NCI-H1105 (cell line): ENCODE measurements around the gene GNG12.

ENCODE experiments used
- DNase-seq: peaks from one replicate; lab custom pipeline; 2025; lab: John Stamatoyannopoulos, UW

The GNG12 gene

GRCh38 chr1:67784545-67785186, 48.6 kb downstream of the GNG12 start:
- DNase-seq: no peak

- DNase-seq: no peak
Observed at GRCh38 chr1:67780637-67781036, 52.6 kb downstream of the GNG12 start.

- DNase-seq: no peak
Observed at GRCh38 chr1:67777440-67777839, 55.8 kb downstream of the GNG12 start.

GRCh38 chr1:67777016-67777415, 56.3 kb downstream of the GNG12 start:
- DNase-seq: no peak

- no peak for DNase-seq
Observed at GRCh38 chr1:67773462-67773861, 59.8 kb downstream of the GNG12 start.

GRCh38 chr1:67771749-67772148, 61.5 kb downstream of the GNG12 start:
- no peak for DNase-seq

GRCh38 chr1:67771152-67771551, 62.1 kb downstream of the GNG12 start:
- DNase-seq: no peak

GRCh38 chr1:67769633-67770256, 63.5 kb downstream of the GNG12 start:
- DNase-seq: no peak

- no peak for DNase-seq
Observed at GRCh38 chr1:67768480-67768879, 64.8 kb downstream of the GNG12 start.

GRCh38 chr1:67767103-67767782, 66.0 kb downstream of the GNG12 start:
- DNase-seq: no peak

GRCh38 chr1:67766141-67766978, 66.9 kb downstream of the GNG12 start:
- DNase-seq: peak; percentile 56

- no peak for DNase-seq
Observed at GRCh38 chr1:67764633-67765032, 68.6 kb downstream of the GNG12 start.

- DNase-seq: no peak
Observed at GRCh38 chr1:67761730-67762129, 71.5 kb downstream of the GNG12 start.

GRCh38 chr1:67761091-67761490, 72.2 kb downstream of the GNG12 start:
- no peak for DNase-seq

- DNase-seq: peak; percentile 40
Observed at GRCh38 chr1:67760030-67760821, 73.0 kb downstream of the GNG12 start.

GRCh38 chr1:67759692-67760029, 73.6 kb downstream of the GNG12 start:
- DNase-seq: no peak

- no peak for DNase-seq
Observed at GRCh38 chr1:67759066-67759465, 74.2 kb downstream of the GNG12 start.

- peak; percentile 54 for DNase-seq
Observed at GRCh38 chr1:67755619-67756018, 77.6 kb downstream of the GNG12 start.

- no peak for DNase-seq
Observed at GRCh38 chr1:67755160-67755559, 78.1 kb downstream of the GNG12 start.

GRCh38 chr1:67754526-67754920, 78.7 kb downstream of the GNG12 start:
- no peak for DNase-seq

GRCh38 chr1:67753776-67754525, 79.3 kb downstream of the GNG12 start:
- no peak for DNase-seq
